ENCODE results near the gene ALAS2.

ALAS2 gene

GRCh38 chrX:55041514-55041913 lies 10.7 kb upstream of the ALAS2 start:
- DNase-seq (ENCODE audit: low read depth, low spot score) = no peak
- in situ Hi-C loops (cut with HindIII; ENCODE audit: low sequenced_read_pairs) = no loop called here
- no peak for TF ChIP-seq CTCF (IDR thresholded peaks at IDR 0.05; ENCODE audit: low read depth, low read length)
- H3K4me3 ChIP-seq (ENCODE audit: low read depth, low read length) = no peak overlapping the region

GRCh38 chrX:55039471-55039870 lies 8.7 kb upstream of the ALAS2 start:
- DNase-seq (ENCODE audit: low read depth, low spot score) = no peak
- H3K4me3 ChIP-seq (ENCODE audit: low read depth, low read length) = no peak overlapping the region
- in situ Hi-C loops (cut with HindIII; ENCODE audit: low sequenced_read_pairs) = no loop called here
- TF ChIP-seq CTCF (IDR thresholded peaks at IDR 0.05; ENCODE audit: low read depth, low read length) = no peak

- in situ Hi-C loops (cut with HindIII; ENCODE audit: low sequenced_read_pairs) = no loop called here
- TF ChIP-seq CTCF (IDR thresholded peaks at IDR 0.05; ENCODE audit: low read depth, low read length) = no peak
- no peak overlapping the region for H3K4me3 ChIP-seq (ENCODE audit: low read depth, low read length)
- DNase-seq (ENCODE audit: low read depth, low spot score) = no peak
These were observed 2.7 kb upstream of the ALAS2 start for GRCh38 chrX:55033429-55033828.

- no peak for DNase-seq (ENCODE audit: low read depth, low spot score)
- no peak for TF ChIP-seq CTCF (IDR thresholded peaks at IDR 0.05; ENCODE audit: low read depth, low read length)
- H3K4me3 ChIP-seq (ENCODE audit: low read depth, low read length) = no peak overlapping the region
- in situ Hi-C loops (cut with HindIII; ENCODE audit: low sequenced_read_pairs) = no loop called here
These were observed 1.5 kb downstream of the ALAS2 start for GRCh38 chrX:55029291-55029690.

- TF ChIP-seq CTCF (IDR thresholded peaks at IDR 0.05; ENCODE audit: low read depth, low read length) = no peak
- no peak for DNase-seq (ENCODE audit: low read depth, low spot score)
These were observed 2.2 kb downstream of the ALAS2 start for GRCh38 chrX:55028611-55029010.

GRCh38 chrX:55028040-55028439 lies 2.7 kb downstream of the ALAS2 start:
- H3K4me3 ChIP-seq (ENCODE audit: low read depth, low read length) = no peak overlapping the region
- in situ Hi-C loops (cut with HindIII; ENCODE audit: low sequenced_read_pairs) = no loop called here
- DNase-seq (ENCODE audit: low read depth, low spot score) = no peak
- no peak for TF ChIP-seq CTCF (IDR thresholded peaks at IDR 0.05; ENCODE audit: low read depth, low read length)

More at GRCh38 chrX:55028611-55029010, 2.2 kb downstream of the ALAS2 start:
- in situ Hi-C loops (cut with HindIII; ENCODE audit: low sequenced_read_pairs) = no loop called here
- H3K4me3 ChIP-seq (ENCODE audit: low read depth, low read length) = no peak overlapping the region

- H3K4me3 ChIP-seq (ENCODE audit: low read depth, low read length) = no peak overlapping the region
- TF ChIP-seq CTCF (IDR thresholded peaks at IDR 0.05; ENCODE audit: low read depth, low read length) = no peak
- in situ Hi-C loops (cut with HindIII; ENCODE audit: low sequenced_read_pairs) = no loop called here
- no peak for DNase-seq (ENCODE audit: low read depth, low spot score)
These were observed 3.9 kb downstream of the ALAS2 start for GRCh38 chrX:55026840-55027239.

Data from astrocyte of the spinal cord (primary cell).